NCI-H446 treated with DMSO at 0.1 percent for 48 hours (cell line): ENCODE measurements around the gene FAM120C.

Experiments used
- DNase-seq: peaks from one replicate; lab custom pipeline; 2025; lab: John Stamatoyannopoulos, UW

Gene FAM120C

GRCh38 chrX:54043056-54043455 lies 140.0 kb downstream of the FAM120C start:
- DNase-seq = no peak

- peak; percentile 6 for DNase-seq
These were observed 140.4 kb downstream of the FAM120C start for GRCh38 chrX:54042609-54043021.

GRCh38 chrX:54030329-54030728 lies 152.7 kb downstream of the FAM120C start:
- DNase-seq = no peak

- DNase-seq = no peak
These were observed 153.4 kb downstream of the FAM120C start for GRCh38 chrX:54029529-54030143.

- DNase-seq = no peak
These were observed 158.7 kb downstream of the FAM120C start for GRCh38 chrX:54024350-54024749.
